ENCODE results near the gene LRRC74A. TPM values are rescaled to one million over a fixed set of nuclear protein-coding genes. Genes with fewer than 3 reads are reported as not detected.

LRRC74A gene
- total and polyA plus RNA-seq, 2 of the 4 experiments (the other 2 are of a cell fraction): not detected

DNA sequence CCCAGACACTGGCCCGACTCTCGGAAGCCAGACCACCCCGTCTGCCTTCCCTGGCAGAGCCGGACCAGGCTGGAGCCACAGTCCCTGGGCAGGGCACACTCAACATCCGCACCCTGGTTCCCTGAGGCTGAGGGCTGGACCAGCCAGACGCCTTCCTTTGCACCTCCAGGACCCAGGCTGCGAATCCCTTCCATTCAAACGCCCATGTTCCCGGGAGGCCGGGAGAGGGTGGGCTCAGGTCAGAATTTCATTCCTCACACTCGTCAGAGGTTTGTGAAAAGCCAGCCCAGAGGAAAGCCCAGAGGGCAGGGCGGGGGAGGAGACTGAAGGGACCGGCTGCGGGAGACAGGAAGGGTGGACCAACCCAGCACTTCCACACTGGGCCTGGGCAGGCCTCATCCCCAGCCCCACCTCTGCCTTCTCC lies 58.7 kb downstream of the LRRC74A start:
- Histone ChIP-seq H3K4me1 (ENCODE audit: control insufficient read depth, insufficient read depth, low read length) (peaks cover 2% of the 10 kb centered on the region; the same call in 1 of the 2 replicates), H3K23ac (ENCODE audit: low read depth, low read length) (no peak overlapping the region), H3K18ac (ENCODE audit: low read depth, low read length) (no peak overlapping the region), H4K8ac (ENCODE audit: low read depth in 2 of 2, low read length in 2 of 2) (no peak overlapping the region), H2AFZ (replicated peaks; ENCODE audit: low read length, poor library complexity) (peak overlapping the region; percentile 17), H2BK15ac (ENCODE audit: low read depth, low read length) (no peak overlapping the region), H4K5ac (ENCODE audit: low read depth, low read length) (no peak overlapping the region), H3K9me3 (ENCODE audit: control insufficient read depth, insufficient read depth, low read length) (no peaks in the 10 kb centered on the region), H3K27me3 (ENCODE audit: control insufficient read depth, insufficient read depth, low read length) (peaks cover 7% of the 10 kb centered on the region), H4K20me1 (ENCODE audit: insufficient read depth, low read length) (no peaks in the 10 kb centered on the region), H2BK5ac (ENCODE audit: low read depth, low read length, poor library complexity, severe bottlenecking) (no peak overlapping the region), H3K27ac (ENCODE audit: insufficient read depth, low read length) (no peak overlapping the region), H3K4me2 (ENCODE audit: low read depth, low read length) (no peak overlapping the region), H2BK20ac (ENCODE audit: low read depth, low read length) (no peak overlapping the region), H3K36me3 (ENCODE audit: control insufficient read depth, insufficient read depth, low read length) (no peaks in the 10 kb centered on the region), H3K4ac (ENCODE audit: low read depth, low read length) (no peak overlapping the region), H4K91ac (ENCODE audit: insufficient read depth, low read depth, low read length) (no peak overlapping the region), H2AK9ac (replicated peaks; ENCODE audit: low read depth, low read length, poor library complexity) (no peak overlapping the region), H2AK5ac (ENCODE audit: low read depth, low read length) (no peak overlapping the region), H3K9me1 (ENCODE audit: insufficient read depth, low read length) (no peaks in the 10 kb centered on the region), H3K4me3 (ENCODE audit: insufficient read depth, low read depth, low read length) (no peak overlapping the region), H3K9ac (ENCODE audit: low read depth, low read length) (no peak overlapping the region), H3K14ac (replicated peaks; ENCODE audit: low read depth, low read length) (no peak overlapping the region), H2BK120ac (ENCODE audit: low read depth, low read length) (no peak overlapping the region), H3K56ac (ENCODE audit: extremely low read depth, insufficient read depth, low read length) (no peak overlapping the region), H3K79me1 (ENCODE audit: low read depth in 1 of 2, low read length in 2 of 2) (no peaks in the 10 kb centered on the region)
- intact Hi-C loops (cut with micrococcal nuclease) (no loop called here), in situ Hi-C loops (cut with MboI; ENCODE audit: low sequenced_read_pairs) (loop anchor here (25.0 kb wide), 1 partner anchor 427 kb away; the partner anchor contains the start of genes GSTZ1 and POMT2), dilution Hi-C loops (cut with HindIII; ENCODE audit: low sequenced_read_pairs, unreplicated experiment) (loop anchor here (25.0 kb wide), 1 partner anchor 202 kb away; the partner anchor contains the start of gene CIPC)
- DNase-seq (no peak), ATAC-seq (ENCODE audit: low read depth) (no peak)
- TF ChIP-seq CHD1 (IDR thresholded peaks at IDR 0.05; ENCODE audit: low read depth, low read length) (no peak), MAZ (IDR thresholded peaks at IDR 0.05; ENCODE audit: borderline replicate concordance, low read depth, low read length) (no peak), NFE2L2 (IDR thresholded peaks at IDR 0.05; ENCODE audit: low read depth, low read length) (no peak), BHLHE40 (IDR thresholded peaks at IDR 0.05; ENCODE audit: low read depth, low read length) (no peak), MXI1 (IDR thresholded peaks at IDR 0.05; ENCODE audit: borderline replicate concordance, low read depth, low read length) (no peak), POLR2A (IDR thresholded peaks at IDR 0.05; ENCODE audit: low read depth, low read length) (no peak), RAD21 (IDR thresholded peaks at IDR 0.05; ENCODE audit: low read length) (no peak), SMC3 (IDR thresholded peaks at IDR 0.05; ENCODE audit: low read depth, low read length) (no peak)
- TF ChIP-seq, protein P1, sequence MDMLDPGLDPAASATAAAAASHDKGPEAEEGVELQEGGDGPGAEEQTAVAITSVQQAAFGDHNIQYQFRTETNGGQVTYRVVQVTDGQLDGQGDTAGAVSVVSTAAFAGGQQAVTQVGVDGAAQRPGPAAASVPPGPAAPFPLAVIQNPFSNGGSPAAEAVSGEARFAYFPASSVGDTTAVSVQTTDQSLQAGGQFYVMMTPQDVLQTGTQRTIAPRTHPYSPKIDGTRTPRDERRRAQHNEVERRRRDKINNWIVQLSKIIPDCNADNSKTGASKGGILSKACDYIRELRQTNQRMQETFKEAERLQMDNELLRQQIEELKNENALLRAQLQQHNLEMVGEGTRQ (IDR thresholded peaks at IDR 0.05; ENCODE audit: low read depth, low read length): no peak
- 76% methylated on average over 4 of the region's 14 CpGs; no CpG with 5 or more reads in 1 of the 2 experiments for WGBS, 2 experiments (ENCODE audit: extremely low coverage in 2 of 2, insufficient read length in 1 of 2)
- CTCF ChIA-PET: interaction anchor here (1.0 to 1.3 kb wide), 2 partner anchors 9 to 28 kb away, joined by 3 read pairs; no protein-coding TSS in a partner anchor
- BruUV-seq (replicated peaks): no TSS peak
- POLR2A ChIA-PET (ENCODE audit: unreplicated experiment): no interaction called here

Measured in IMR-90 (cell line).